GM21737 (cell line): Measurements from ENCODE around the gene ADGRV1.

ENCODE experiments used
- ATAC-seq: cut with Tn5 transposase; IDR thresholded peaks from one replicate; pipeline ENCODE4 v1.9.1; 2021; ENCODE audit warnings: mild to moderate bottlenecking, moderate library complexity; ENCODE audit not compliant: unreplicated experiment

The ADGRV1 gene

GRCh38 chr5:91146905-91147600, 588.5 kb downstream of the ADGRV1 start:
- ATAC-seq, result no peak

- no peak for ATAC-seq
These were observed 591.6 kb downstream of the ADGRV1 start for GRCh38 chr5:91150234-91150633.

- no peak for ATAC-seq
These were observed 592.0 kb downstream of the ADGRV1 start for GRCh38 chr5:91150636-91151035.

GRCh38 chr5:91151947-91152346, 593.4 kb downstream of the ADGRV1 start:
- no peak for ATAC-seq

GRCh38 chr5:91154338-91154737, 595.7 kb downstream of the ADGRV1 start:
- no peak for ATAC-seq

- ATAC-seq, result no peak
These were observed 596.7 kb downstream of the ADGRV1 start for GRCh38 chr5:91155274-91155673.

- no peak for ATAC-seq
These were observed 597.6 kb downstream of the ADGRV1 start for GRCh38 chr5:91156242-91156641.

- no peak for ATAC-seq
These were observed 599.4 kb downstream of the ADGRV1 start for GRCh38 chr5:91158011-91158410.

- no peak for ATAC-seq
These were observed 601.0 kb downstream of the ADGRV1 start for GRCh38 chr5:91159647-91160046.

GRCh38 chr5:91160714-91161285, 602.2 kb downstream of the ADGRV1 start:
- ATAC-seq, result no peak

- peak; percentile 100 for ATAC-seq
These were observed 604.2 kb downstream of the ADGRV1 start for GRCh38 chr5:91162534-91163381.

- no peak for ATAC-seq
These were observed 605.8 kb downstream of the ADGRV1 start for GRCh38 chr5:91164424-91164823.

- ATAC-seq, result no peak
These were observed 607.6 kb downstream of the ADGRV1 start for GRCh38 chr5:91166059-91166807.

GRCh38 chr5:91168859-91169258, 610.3 kb downstream of the ADGRV1 start:
- no peak for ATAC-seq

- ATAC-seq, result no peak
These were observed 611.7 kb downstream of the ADGRV1 start for GRCh38 chr5:91170266-91170665.

GRCh38 chr5:91171322-91171721, 612.7 kb downstream of the ADGRV1 start:
- ATAC-seq, result no peak

GRCh38 chr5:91174396-91174795, 615.8 kb downstream of the ADGRV1 start:
- ATAC-seq, result no peak

GRCh38 chr5:91175708-91176107, 617.1 kb downstream of the ADGRV1 start:
- no peak for ATAC-seq

- ATAC-seq, result no peak
These were observed 617.9 kb downstream of the ADGRV1 start for GRCh38 chr5:91176288-91177016.

GRCh38 chr5:91177085-91177484, 618.5 kb downstream of the ADGRV1 start:
- ATAC-seq, result no peak

GRCh38 chr5:91177639-91178038, 619.0 kb downstream of the ADGRV1 start:
- no peak for ATAC-seq
